Mononuclear cell (primary cell): Measurements from ENCODE around the gene GPRC5A. TPM values are rescaled to one million over a fixed set of nuclear protein-coding genes. Genes with fewer than 3 reads are reported as not detected.
A peak's percentile ranks its signal among the peaks of the same experiment; 100 is the strongest.
"Not testable (repeated sequence)": the region's sequence is repeated elsewhere in the genome, so short reads cannot be mapped to it uniquely, and the experiment has no call there.

Source experiments
- H3K27me3 ChIP-seq: 2 replicates; pipeline ENCODE4 v1.6.0; 2011; ENCODE audit warnings: low read length, control low read depth; ENCODE audit not compliant: insufficient read depth
- H3K4me1 ChIP-seq: 2 replicates; pipeline ENCODE4 v1.5.1; 2011; ENCODE audit warnings: mild to moderate bottlenecking, low read length, control low read depth; ENCODE audit not compliant: insufficient read depth
- H3K4me3 ChIP-seq: 2 replicates; pipeline ENCODE4 v1.5.1; 2011; ENCODE audit warnings: mild to moderate bottlenecking, low read length, moderate library complexity
- H3K9me3 ChIP-seq: 2 replicates; pipeline ENCODE4 v1.5.1; 2011; ENCODE audit warnings: low read depth, mild to moderate bottlenecking, control low read depth, low read length
- total RNA-seq: library from RNA; depleted of rRNA; stranded (reverse); fragments of >200 nt; gene quantifications from one replicate; pipeline ENCODE4 v1.2.3, GENCODE V29; 2012

Gene GPRC5A, protein sequence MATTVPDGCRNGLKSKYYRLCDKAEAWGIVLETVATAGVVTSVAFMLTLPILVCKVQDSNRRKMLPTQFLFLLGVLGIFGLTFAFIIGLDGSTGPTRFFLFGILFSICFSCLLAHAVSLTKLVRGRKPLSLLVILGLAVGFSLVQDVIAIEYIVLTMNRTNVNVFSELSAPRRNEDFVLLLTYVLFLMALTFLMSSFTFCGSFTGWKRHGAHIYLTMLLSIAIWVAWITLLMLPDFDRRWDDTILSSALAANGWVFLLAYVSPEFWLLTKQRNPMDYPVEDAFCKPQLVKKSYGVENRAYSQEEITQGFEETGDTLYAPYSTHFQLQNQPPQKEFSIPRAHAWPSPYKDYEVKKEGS
- total RNA-seq = 1.6 TPM

- no peaks in the 10 kb centered on the region for H3K9me3 ChIP-seq
- peaks cover 40% of the 10 kb centered on the region for H3K27me3 ChIP-seq
- peaks cover 14% of the 10 kb centered on the region for H3K4me1 ChIP-seq
- peak within 1 kb of the TSS; percentile 6 for H3K4me3 ChIP-seq
These were observed at the start of gene GPRC5A for GRCh38 chr12:12891080-12891880. GPRC5A (plus strand) TSS chr12:12891562; CDS start chr12:12908250, 16,688 bp downstream.

- peaks cover 7% of the 10 kb centered on the region for H3K4me1 ChIP-seq
- no peaks in the 10 kb centered on the region for H3K27me3 ChIP-seq
- no peaks in the 10 kb centered on the region for H3K9me3 ChIP-seq
- no peak overlapping the region for H3K4me3 ChIP-seq
These were observed 45.5 kb upstream of the GPRC5A start for GRCh38 chr12:12845794-12846243.

- not testable (repeated sequence) for H3K4me1 ChIP-seq, H3K9me3 ChIP-seq, H3K4me3 ChIP-seq, H3K27me3 ChIP-seq
These were observed 44.6 kb upstream of the GPRC5A start for GRCh38 chr12:12846780-12847179.

DNA sequence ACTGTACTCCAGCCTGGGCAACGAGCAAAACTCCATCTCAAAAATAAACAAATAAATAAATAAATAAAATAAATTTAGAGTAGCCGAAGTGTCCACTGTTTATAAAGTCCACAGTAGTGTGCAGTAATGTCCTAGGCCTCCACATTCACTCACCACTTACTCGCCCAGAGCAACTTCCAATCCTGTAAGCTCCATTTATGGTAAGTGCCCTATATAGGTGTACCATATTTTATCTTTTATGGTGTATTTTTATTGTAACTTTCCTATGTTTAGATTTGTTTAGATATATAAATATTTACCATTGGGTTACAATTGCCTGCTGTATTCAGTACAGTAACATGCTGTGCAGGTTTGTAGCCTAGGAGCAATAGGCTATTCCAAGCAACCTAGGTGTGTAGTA lies 37.9 kb upstream of the GPRC5A start:
- H3K9me3 ChIP-seq = no peaks in the 10 kb centered on the region
- no peak overlapping the region for H3K4me3 ChIP-seq
- no peaks in the 10 kb centered on the region for H3K27me3 ChIP-seq
- H3K4me1 ChIP-seq = no peaks in the 10 kb centered on the region

GRCh38 chr12:12859690-12860089 lies 31.7 kb upstream of the GPRC5A start:
- Histone ChIP-seq H3K4me1 (no peaks in the 10 kb centered on the region), H3K9me3 (no peaks in the 10 kb centered on the region), H3K4me3 (no peak overlapping the region), H3K27me3 (no peaks in the 10 kb centered on the region)

DNA sequence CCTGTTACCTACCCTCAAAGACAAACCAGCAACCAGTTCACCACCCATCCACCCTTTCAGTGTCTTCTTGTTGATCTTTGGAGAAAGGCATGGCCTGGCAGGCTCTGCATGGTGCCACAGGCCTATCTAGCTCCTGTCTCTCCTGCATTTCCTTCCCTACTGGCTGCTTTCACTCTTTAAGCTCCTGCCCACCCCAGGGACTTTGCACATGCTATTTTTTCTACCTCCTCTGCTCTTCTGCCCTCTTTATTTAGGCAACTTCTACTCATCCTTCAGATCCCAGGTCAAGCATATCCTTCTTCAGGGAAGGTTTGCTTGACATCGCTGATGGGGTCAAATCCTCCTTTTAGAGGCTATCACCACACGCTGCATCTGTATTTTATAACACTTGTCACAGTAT lies 27.1 kb upstream of the GPRC5A start:
- H3K4me1 ChIP-seq = no peaks in the 10 kb centered on the region
- no peak overlapping the region for H3K4me3 ChIP-seq
- no peaks in the 10 kb centered on the region for H3K27me3 ChIP-seq
- no peaks in the 10 kb centered on the region for H3K9me3 ChIP-seq

DNA sequence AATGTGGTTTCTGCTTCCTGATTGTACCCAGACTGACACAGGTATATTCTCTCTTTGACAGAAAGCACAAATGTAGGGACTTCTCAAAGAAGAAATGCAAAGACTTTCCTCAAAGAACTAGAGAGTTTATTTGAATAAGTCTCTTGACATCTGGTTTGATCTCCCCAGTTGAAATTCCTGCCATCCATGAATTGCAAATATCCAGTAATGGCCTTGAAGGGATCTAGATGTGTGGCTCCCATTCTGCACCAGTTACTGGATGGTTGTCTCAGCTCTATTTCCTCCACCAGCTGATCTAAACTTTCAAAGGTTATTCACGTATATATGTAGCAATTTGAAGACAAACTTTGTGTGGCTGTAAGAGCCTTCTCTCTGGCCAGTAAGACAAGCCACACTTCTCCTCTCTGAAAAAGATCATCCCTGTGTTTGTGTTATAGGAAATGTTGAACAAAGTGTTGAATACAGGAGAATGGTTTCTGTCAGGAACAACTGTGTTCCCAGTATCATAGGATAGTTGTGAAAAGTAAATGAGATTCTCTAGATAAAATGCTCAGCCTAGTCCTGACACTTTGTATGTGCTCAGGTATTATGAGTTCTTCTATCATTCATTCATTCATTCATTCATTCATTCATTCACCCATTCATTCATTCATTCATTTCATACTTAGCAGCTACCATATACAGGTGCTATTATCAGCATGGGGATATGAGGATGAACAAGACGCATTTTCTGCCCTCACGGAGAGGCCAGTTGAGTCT lies 22.7 kb upstream of the GPRC5A start:
- Histone ChIP-seq H3K9me3 (no peaks in the 10 kb centered on the region), H3K4me3 (no peak overlapping the region), H3K4me1 (no peaks in the 10 kb centered on the region), H3K27me3 (no peaks in the 10 kb centered on the region)

GRCh38 chr12:12870465-12870864 lies 20.9 kb upstream of the GPRC5A start:
- H3K9me3 ChIP-seq = no peaks in the 10 kb centered on the region
- no peaks in the 10 kb centered on the region for H3K4me1 ChIP-seq
- no peak overlapping the region for H3K4me3 ChIP-seq
- H3K27me3 ChIP-seq = no peaks in the 10 kb centered on the region

DNA sequence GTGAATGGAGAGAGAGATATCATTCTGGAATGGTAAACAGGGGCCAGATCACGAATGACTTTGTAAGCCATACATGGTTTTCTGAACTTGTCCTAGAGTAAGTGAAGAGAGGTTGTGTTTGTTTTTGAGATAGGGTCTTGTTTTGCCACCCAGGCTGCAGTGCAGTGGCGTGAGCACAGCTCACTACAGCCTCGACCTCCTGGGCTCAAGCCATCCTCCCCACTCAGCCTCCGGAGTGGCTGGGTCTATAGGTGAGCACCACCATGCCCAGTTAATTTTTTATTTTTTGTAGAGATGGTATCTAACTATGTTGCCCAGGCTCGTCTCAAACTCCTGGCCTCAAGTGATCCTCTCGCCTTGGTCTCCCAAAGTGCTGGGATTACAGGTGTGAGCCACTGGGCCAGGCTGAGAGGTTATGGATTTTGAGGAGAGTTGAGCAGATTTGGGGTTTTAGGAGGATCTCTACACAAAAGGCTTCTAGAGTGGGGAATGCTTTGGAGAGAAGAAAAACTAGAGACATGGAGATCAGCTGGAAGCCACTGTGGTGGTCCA lies 19.7 kb upstream of the GPRC5A start:
- no peaks in the 10 kb centered on the region for H3K27me3 ChIP-seq
- no peak overlapping the region for H3K4me3 ChIP-seq
- H3K4me1 ChIP-seq = no peaks in the 10 kb centered on the region
- H3K9me3 ChIP-seq = no peaks in the 10 kb centered on the region

DNA sequence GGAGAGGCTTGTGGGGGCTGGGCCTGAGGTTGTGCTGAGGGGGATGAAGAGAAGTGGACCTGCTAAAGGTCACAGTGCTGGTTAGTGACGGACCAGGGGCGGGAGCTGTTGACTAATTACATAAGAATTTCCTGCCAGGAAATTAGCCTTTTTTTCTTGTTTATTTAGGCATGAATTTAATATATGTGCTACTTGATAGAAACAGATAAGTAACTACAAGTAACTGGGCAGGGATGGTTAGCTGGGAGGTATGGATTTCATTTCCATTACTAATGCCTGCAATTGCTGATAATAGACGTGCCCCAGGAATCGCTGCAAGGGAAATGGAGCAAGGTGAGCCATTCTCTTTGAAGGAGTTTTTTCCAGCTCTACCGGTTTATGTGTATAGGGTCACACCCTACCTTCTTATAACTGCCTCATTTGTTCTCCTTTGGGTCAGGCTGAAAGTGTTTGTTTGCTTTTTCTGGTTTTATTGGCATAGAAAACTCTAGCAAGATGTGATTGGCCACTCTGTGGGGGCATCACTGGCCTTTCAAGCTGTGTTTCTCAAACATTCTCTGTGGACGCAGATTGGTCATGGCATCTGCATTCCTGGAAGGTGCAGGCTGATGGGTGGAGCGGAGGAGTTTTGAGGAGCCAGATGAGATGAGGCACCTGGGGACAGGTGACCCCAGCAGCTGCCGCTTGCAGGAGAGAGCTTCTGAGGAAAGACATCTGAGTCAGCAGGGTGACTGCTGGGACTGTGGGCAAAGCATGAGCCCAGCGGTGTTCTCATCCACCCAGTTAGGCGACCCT lies 19.0 kb upstream of the GPRC5A start:
- no peak overlapping the region for H3K4me3 ChIP-seq
- no peaks in the 10 kb centered on the region for H3K27me3 ChIP-seq
- no peaks in the 10 kb centered on the region for H3K9me3 ChIP-seq
- H3K4me1 ChIP-seq = no peaks in the 10 kb centered on the region

GRCh38 chr12:12872934-12873275 lies 18.5 kb upstream of the GPRC5A start:
- H3K4me1 ChIP-seq = no peaks in the 10 kb centered on the region
- H3K4me3 ChIP-seq = no peak overlapping the region
- no peaks in the 10 kb centered on the region for H3K27me3 ChIP-seq
- H3K9me3 ChIP-seq = no peaks in the 10 kb centered on the region

DNA sequence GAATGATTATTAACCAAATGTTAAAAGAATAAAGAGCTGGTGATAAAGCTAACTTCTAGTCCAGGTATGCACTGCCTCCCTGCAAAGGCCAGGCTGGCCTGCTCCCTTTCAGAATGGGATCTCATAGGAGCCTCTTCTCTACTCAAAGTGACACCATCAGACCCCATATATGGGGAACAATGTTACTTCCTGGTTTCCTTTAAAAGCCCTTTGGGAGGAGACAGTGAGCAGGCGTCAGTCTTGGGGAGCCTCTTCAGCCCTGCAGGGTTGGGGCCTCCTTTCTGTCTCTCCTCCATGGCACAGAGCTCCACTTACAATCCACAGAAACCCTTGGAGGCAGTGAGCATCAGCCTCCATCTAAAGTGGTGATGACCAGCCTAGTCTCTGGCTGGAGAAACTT lies 17.3 kb upstream of the GPRC5A start:
- H3K27me3 ChIP-seq = no peaks in the 10 kb centered on the region
- H3K9me3 ChIP-seq = no peaks in the 10 kb centered on the region
- H3K4me3 ChIP-seq = no peak overlapping the region
- H3K4me1 ChIP-seq = no peaks in the 10 kb centered on the region

DNA sequence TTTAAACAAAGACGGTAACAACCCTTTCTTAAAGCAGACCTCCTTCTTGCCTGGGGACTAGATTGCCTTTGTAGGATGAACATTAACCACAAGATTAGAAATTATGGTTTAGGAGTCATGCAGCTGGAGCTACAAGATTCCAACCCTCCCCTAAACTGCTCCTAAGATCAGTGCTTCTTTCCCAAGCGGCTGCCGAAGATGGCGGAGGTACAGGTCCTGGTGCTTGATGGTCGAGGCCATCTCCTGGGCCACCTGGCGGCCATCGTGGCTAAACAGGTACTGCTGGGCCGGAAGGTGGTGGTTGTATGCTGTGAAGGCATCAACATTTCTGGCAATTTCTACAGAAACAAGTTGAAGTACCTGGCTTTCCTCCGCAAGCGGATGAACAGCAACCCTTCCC lies 16.1 kb upstream of the GPRC5A start:
- H3K27me3 ChIP-seq, H3K4me3 ChIP-seq, H3K4me1 ChIP-seq, H3K9me3 ChIP-seq: not testable (repeated sequence)

DNA sequence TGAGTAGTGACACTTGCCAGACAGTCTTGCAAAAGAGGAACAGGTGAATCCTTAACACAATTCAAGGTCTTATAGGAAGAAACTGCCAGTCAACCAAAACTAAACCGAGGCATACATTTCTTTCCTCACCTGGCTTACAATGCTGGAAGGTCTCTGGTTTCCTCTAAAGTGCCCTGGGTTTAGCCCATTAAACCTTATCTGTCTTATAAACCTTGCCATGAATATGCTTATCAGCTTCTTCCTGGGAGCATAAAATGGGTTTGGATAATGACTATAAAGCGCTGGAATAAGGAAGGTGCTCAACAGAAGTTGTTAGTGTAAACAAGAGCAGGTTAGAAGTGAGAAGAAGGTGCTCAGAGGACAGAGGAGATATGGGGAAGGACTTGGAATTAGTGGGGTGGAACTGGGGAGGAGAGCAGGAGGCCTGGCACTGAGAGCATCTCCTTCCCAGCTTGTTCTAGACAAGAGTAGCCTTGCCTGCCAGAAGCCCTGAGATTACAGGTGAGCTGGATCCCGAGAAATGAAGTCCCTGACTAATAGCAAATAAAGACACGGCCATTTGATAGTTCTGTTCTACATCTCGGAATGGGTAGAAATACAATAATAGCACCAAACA lies 14.1 kb upstream of the GPRC5A start:
- Histone ChIP-seq H3K9me3 (no peaks in the 10 kb centered on the region), H3K4me1 (no peaks in the 10 kb centered on the region), H3K27me3 (no peaks in the 10 kb centered on the region), H3K4me3 (no peak overlapping the region)
